ENCODE results near the gene FRMD5.
"Not testable (repeated sequence)": the region's sequence is repeated elsewhere in the genome, so short reads cannot be mapped to it uniquely, and the experiment has no call there.

FRMD5 gene

DNA sequence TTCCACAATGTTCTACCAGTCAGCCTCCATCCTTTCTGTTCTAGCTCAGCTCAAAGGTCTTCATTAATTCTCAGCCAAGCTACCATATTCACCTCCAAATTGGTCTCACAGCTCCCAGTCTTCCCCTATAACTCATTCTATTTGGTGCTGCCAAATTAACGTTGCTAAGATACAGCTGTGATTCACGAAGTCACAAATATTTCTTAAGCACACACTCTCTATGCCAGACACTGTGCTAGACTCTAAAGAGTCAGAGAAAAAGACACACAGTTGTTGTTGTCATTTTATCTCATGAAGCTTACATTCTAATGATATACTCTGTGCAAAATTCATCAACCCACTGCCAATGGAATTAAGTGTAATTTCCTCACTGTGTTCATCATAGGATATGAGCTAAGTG lies 102.8 kb downstream of the FRMD5 start:
- no peak for FAIRE-seq

GRCh38 chr15:44087578-44088465 lies 107.2 kb downstream of the FRMD5 start:
- FAIRE-seq, result no peak

DNA sequence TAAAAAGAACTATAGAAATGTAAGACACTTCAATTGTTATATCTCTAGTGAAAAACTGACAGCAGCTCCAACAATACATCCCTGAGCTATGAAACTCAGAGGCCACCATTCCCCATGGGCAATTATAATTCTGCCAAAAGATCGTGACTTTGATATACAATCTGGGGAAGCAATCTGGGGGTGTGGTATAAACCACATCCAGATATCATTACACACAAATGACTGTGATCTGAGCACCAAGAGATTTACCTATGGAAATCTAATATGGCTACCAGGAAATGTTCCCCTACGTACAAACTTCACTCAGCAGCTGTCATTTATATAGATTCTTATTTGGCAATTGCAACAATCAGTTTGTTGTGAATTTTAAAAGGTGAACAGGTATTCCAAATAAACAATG lies 110.3 kb downstream of the FRMD5 start:
- no peak for FAIRE-seq

DNA sequence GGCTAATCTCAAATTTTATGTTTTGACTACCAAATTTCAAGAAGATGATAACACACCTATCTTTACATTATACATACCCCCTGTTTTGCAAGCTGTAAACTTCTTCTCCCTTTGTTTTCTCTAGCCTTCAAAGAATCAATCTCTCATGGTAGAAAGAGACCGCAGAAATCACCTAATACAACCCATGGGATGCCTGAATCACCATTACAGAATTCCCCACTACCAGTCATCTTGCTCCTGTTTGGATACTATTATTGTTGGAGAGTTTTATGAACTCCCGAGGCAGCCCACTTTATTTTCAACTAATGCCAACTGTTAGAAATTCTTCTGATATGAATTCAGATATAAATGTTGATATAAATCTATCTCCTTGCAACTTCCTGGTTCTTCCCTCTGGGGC lies 110.9 kb downstream of the FRMD5 start:
- no peak for FAIRE-seq

DNA sequence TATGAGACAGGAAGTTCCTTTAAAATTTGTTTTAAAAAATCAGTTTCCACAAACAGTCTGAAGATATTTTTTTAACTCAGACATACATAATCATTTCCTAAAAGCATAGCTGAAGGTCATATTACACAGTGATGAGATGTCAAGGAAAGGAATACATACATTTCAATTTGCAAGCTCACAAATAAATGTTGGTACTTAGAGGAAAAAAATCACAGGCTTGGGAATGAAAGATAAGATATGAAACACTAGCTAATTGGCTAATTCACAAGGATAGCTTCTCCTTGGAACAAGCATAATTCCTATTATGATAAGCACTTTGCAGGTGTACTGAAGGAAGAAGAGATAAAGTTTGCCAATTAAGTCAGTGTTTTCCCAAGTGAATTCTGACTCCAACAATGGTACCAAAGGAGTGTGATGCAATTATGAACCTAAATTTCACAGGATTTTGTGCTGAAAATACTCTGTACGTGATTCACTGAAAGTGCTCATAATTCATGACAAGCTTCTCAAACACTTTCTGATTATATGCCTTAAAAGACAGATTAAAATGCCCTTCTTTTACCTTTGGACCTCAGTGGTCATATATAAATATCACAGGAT lies 112.4 kb downstream of the FRMD5 start:
- no peak for FAIRE-seq

- FAIRE-seq, result no peak
Measured at GRCh38 chr15:44081026-44082013, 113.8 kb downstream of the FRMD5 start.

- no peak for FAIRE-seq
Measured at GRCh38 chr15:44075535-44075934, 119.5 kb downstream of the FRMD5 start.

DNA sequence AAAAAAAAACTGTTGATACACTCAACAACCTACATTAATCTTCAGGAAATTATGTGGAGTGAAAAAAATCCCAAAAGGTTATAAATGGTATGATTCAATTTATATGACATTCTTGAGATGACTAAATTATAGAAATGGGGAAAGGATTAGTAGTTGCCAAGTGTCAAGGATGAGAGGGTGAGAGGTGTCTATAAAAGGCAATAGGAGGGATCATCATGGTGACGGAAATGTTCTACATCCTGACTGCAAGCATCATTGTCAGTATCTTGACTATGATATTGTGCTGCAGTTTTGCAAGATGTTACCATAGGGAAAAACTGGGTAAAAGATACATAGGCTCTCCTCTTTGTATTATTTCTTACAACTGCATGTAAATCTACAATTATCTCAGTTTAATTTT lies 125.6 kb downstream of the FRMD5 start:
- no peak for FAIRE-seq

DNA sequence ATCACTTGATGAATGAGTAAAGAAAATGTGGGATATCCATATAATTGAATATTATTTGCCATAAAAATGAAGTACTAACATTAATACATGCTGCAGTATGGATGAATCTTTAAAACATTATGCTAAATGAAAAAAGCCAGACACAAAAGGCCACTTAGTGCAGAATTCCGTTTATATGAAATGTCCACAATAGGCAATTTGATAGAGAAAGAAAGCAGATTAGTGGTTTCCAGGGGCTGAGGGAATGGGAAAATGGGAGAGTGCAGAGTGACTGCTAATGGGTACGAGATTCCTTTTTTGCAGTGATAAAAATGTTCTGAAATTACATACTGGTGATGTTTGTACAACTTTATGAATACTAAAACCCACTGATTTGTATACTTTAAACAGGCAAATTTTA lies 126.7 kb downstream of the FRMD5 start:
- FAIRE-seq, result no peak

DNA sequence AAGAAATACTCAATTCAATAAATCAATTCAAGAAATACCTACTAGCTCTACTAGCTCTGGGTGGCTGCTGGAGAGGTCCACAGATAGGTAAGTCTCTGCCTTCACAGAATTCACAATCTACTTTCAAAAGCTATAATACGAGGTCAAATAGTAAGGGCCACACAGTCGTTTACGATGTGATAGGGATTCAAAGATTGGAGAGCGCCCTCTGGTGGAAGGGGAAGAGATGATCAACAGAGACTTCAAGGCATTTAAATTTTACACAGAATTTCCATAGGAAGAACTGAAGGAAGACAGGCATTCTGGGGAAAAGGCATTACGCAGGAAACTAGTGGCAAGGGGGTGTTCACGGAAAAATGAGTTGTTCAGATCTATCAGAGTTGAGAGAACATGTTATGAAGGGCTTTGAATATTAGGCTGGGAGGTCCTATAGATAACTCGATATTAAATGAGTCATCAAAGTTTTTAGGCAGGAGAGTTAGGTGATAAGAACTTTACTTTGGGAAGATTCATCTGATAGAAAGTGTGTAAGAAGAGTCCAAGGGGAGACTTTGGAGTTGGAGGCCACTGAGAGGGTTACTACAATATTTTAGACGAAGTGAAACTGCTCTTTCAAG lies 128.8 kb downstream of the FRMD5 start:
- FAIRE-seq, result no peak

- FAIRE-seq, result no peak
Measured at GRCh38 chr15:44064706-44065105, 130.4 kb downstream of the FRMD5 start.

GRCh38 chr15:44058126-44058525 lies 136.9 kb downstream of the FRMD5 start:
- FAIRE-seq, result no peak

DNA sequence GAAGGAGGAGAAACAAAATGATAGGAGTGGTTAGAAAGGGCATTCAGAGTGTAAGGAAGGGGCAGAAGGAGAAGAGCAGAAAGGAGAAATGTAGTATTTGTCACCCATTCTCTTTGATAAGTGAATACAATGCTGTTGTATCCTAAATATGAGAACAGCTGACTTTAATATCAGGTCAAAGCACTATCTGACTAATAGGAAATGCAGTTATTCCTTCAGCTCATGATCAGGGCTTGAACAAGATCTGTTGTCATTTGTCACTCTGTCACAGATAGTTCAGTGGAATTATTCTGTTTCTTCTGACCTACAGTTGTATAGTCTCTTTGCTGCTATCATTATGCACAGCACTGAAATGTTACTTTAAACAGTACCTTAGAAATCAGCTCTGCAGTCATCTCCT lies 149.4 kb downstream of the FRMD5 start:
- no peak for FAIRE-seq

DNA sequence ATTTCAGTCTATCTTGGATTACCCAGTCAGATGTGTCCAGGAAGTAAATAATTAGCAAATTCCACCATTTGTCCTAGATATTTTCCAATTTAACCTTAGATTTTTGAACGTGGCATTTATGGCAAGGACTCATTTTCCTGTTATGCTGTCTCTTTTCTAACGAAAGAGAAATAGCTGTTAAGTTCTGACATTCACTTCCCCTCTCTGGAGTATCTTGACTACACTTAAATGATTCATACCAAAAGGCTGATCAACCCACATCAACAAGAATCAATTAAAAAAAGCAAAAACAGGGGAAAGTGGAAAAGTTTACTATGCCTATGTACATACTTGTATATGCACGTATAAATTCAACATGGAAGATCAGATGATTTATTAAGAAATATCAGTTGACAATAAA lies 149.9 kb downstream of the FRMD5 start:
- FAIRE-seq, result no peak

DNA sequence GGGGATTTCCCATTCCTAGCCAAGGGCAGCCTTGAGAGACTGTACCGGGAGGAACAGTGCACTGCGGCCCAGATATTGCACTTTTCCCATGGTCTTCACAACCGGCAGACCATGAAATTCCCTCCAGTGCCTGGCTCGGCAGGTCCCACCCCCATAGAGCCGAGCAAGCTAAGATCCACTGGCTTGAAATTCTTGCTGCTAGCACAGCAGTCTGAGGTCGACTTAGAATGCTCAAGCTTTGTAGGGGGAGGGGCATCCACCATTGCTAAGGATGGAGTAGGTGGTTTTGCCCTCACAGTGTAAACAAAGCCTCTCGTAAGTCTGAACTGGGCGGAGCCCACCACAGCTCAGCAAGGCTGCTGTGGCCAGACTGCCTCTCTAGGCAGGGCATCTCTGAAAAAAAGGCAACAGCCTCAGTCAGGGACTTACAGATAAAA lies 156.3 kb downstream of the FRMD5 start:
- no peak for FAIRE-seq

DNA sequence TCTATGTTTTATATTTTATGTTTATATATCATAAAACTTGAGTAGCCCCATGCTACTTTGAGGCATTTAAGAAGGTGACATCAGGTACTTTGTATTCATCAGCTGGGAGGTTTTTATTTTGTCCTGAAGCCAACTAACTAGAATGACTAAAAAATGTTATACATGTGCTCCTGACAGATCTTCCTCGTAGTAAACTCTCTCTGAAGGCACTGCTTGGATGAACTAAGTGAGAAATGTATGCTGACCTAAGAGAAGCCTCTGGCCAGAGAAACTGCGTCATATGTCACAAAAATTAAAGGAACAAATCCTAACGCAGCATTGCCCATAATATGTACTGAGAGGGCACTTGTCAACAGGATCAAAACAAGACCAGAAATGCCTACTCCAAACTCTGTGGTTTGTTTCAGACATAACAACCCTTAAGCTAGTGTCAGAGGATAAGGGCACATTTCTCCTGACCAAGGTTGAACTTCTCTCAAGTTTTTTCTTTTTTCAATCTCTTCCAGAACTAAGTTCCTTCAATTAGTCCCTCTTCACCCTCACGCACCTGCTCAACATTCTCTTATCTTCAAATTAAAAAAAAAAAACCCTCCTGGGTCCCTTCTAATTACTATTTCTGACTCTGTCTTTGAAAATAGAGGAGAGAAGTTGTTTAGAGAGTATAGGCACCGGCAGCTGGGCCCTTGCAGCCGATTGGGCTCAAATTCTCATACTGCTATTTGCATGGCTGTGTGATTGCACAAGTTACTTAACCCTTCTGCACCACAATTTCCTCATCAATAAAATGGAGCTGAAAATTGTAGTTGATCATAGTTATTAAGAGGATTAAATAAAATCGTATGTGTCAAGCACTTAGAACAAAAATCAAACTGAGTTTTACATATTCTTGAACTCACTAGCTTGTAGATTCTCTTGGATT lies 159.0 kb downstream of the FRMD5 start:
- no peak for FAIRE-seq

- no peak for FAIRE-seq
Measured at GRCh38 chr15:44034933-44035624, 160.0 kb downstream of the FRMD5 start.

DNA sequence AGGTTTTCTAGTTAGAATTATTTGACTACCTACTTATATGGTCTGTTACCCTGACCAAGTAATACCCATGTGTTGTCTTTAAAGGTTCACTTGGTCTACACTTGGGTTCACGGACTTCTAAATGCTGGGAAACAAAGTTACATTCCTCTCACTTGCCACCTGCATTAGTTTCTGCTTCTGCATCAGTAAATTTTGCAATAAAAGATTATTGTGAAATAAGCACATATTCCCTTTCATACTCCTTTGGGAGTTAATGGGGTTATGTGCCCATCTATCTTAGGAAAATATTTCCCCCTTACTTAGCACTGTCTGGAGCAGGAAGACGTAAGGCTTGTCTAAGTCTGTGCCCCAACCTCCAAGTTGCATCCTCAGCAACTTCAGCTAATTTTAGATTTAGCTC lies 160.7 kb downstream of the FRMD5 start:
- no peak for FAIRE-seq

- FAIRE-seq, result no peak
Measured at GRCh38 chr15:44033894-44034293, 161.2 kb downstream of the FRMD5 start.

- not testable (repeated sequence) for FAIRE-seq
Measured at GRCh38 chr15:44032820-44033219, 162.3 kb downstream of the FRMD5 start.
